Activated T-cell treated with anti-CD3 and anti-CD28 coated beads, Interleukin-2, amount 50 U/mL, for 1 hour (primary cell): Measurements from ENCODE around the gene MSANTD1.

Experiments used
- DNase-seq: peaks from one replicate; pipeline ENCODE4 v3.0.0-alpha.2; 2020

MSANTD1 gene

DNA sequence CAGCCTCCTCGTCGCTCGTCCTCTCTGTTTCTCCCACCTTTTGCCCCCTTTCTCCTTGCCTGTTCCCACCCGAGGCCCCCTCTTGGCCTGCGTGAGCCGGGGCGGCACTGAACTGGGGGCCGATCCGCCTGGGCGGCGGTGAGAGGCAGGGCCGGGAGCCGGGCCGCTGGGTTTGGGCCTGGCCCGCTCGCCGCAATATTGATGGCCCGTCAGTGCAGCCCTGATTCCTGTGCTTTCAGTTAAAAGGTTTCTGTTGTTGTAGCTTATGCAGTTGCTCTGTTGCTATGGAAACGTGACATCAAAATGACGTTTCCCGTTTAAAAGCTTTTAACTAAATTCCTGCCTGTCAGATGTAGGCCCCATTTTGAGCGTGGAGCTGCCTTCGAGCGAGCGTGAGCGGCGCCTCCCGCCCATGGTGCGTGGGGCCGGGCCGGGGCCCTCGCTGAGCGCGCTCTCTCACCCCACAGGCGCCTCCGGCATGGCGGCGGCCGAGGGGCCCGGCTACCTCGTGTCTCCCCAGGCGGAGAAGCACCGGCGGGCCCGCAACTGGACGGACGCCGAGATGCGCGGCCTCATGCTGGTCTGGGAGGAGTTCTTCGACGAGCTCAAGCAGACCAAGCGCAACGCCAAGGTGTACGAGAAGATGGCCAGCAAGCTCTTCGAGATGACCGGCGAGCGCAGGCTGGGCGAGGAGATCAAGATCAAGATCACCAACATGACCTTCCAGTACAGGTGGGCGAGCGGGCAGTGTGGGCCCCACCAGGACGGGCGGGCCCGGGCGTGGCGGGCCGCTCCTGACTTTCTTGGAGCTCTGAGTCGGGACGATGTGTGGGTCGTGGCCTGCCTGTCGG is at the start of gene MSANTD1:
TSS of gene MSANTD1 (plus strand) at position 349 of the 851 bp plus-strand sequence. CDS start at position 413, 64 bp downstream.
- no peak for DNase-seq

DNA sequence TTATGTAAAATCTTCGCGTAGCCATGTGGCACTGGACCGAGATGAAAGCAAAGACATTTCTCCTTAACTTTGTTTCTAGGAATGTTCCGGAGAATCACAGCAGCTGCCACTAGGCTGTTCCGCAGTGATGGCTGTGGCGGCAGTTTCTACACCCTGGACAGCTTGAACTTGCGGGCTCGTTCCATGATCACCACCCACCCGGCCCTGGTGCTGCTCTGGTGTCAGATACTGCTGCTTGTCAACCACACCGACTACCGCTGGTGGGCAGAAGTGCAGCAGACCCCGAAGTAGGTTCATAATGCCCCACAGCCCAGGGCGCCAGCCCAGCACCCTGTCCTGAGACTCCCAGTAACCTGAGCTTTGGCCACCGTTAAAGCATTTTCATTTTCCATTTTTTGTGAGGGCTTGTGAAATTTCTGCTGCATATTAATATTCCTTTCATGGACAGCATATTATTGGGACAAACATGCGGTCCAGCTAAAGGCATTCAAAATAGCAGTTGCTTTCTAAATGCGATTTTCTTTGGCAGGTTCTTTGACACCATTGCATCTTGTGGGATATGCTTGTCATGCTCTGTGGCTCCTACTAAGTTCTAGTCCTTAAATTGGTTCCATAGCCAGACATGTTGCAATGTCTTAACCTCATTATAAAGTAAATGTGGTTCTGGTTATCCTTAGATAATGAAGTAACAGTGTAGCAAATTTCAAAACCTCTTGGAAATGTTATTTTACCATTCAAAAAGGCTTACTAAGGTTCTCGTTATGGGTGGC is 49.1 kb upstream of the MSANTD1 start:
- DNase-seq = no peak

- DNase-seq = no peak
These were observed 48.4 kb upstream of the MSANTD1 start for GRCh38 chr4:3200423-3201090.

DNA sequence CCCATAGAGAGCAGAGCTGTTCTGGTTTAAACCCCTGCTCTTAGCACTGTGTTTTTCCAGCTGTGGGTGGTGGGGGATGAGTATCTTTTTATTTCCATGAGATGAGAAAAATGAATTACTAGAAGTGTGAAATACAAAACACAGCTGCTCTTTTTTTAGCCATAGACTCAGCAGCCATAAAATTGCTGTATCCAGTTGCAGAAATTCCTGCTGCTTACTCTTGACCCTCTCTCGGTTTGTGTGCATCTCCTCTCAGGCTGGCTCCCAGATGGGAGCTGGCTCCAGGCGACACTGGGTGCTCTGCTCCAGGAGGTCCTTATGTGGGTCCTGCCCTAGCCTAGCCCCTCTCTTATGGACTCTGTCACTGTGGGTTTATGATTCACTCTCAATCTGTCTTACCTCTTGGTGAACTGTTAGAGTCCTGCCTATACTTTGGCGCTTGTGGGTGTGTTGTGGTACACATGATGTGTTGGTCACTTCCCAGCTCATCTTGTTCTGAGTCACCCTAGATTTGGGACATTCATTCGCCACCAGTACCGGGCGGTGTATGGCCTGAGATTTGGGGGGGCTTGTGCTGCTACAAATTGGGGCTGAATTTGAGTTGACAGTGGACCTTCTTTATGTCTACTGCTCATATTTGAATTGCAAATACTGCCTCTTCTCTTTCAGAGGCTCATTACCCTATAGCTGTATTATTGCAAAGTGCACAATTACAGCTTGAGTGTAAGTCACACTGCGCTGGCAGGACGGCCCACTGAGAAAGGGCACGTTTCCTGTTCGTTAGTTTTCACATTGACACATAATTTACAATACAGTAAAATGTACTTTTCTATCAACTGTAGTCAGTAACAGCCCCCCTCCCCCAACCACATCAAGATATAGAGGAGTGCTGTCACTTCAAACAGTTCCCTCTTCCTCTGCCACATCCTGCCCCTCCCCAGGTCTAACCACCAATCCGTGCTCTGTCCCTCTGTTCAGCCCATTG is 46.9 kb upstream of the MSANTD1 start:
- peak; percentile 48 for DNase-seq

DNA sequence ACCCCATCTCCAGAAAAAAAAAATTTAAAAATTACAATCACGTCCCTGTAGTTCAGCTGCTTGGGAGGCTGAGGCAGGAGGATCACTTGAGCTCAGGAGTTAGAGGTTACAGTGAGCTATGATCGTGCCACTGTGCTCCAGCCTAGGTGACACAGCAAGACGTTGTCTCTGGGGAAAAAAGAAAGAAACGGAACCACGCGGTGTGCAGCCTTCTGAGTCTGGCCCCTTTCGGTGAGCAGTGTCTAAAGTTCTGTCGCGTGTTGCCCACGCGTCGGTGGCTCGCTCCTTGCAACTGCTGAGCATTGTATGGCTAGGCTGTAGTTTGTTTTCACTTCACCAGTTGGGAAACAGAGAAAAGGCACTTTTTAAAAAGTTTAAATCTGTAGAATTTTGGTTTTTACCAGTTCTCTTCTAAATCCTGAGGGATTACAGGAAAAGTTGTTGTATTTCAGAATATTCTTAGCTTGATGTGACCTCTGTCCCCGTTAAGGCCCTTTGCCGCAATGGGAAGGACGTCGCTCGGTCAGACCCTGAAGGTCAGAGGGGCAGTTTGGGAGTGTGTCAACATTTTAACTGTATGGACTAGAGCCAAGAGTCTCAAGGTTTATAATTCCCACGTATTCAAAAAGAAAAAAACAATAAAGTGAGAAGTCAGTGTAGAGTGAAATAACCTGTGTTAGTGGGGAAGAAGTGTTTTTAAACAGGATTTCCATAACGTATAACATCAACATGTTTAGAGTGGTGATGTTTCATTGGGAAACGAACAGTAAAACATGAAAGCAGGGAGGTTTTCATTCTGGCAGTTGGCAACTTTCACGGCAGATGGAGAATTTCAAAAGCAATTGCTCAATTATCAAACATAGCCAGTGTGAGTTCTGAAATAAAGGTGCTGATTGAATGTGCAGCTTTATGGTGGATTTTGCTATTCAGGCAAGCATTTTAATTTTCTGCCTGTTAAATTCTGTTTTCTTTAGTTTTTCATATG is 45.8 kb upstream of the MSANTD1 start:
- DNase-seq = peak; percentile 31

- no peak for DNase-seq
These were observed 45.0 kb upstream of the MSANTD1 start for GRCh38 chr4:3203971-3204431.

DNA sequence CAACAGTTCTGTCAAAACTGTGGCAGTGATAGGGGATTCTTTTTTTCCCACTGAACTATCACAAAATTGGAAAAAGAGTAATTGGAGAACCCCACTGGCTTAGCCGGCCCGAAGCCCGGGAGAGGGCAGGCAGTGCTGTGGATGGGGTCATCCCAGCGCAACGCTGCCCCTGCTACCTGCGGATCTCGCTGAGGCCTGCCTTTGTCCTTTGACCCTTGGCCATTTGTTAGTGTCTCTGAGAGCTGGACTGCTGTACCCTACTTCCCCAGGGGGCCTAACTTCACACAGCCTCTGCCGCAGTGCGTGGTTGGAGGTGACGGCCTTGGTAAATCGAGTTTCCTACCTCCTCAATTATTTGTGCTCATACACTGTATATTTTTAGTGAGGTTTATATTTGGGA is 43.0 kb upstream of the MSANTD1 start:
- DNase-seq = no peak

GRCh38 chr4:3206439-3207100 is 42.4 kb upstream of the MSANTD1 start:
- DNase-seq = no peak

GRCh38 chr4:3207531-3208037 is 41.4 kb upstream of the MSANTD1 start:
- no peak for DNase-seq

- DNase-seq = no peak
These were observed 40.1 kb upstream of the MSANTD1 start for GRCh38 chr4:3208826-3209225.

DNA sequence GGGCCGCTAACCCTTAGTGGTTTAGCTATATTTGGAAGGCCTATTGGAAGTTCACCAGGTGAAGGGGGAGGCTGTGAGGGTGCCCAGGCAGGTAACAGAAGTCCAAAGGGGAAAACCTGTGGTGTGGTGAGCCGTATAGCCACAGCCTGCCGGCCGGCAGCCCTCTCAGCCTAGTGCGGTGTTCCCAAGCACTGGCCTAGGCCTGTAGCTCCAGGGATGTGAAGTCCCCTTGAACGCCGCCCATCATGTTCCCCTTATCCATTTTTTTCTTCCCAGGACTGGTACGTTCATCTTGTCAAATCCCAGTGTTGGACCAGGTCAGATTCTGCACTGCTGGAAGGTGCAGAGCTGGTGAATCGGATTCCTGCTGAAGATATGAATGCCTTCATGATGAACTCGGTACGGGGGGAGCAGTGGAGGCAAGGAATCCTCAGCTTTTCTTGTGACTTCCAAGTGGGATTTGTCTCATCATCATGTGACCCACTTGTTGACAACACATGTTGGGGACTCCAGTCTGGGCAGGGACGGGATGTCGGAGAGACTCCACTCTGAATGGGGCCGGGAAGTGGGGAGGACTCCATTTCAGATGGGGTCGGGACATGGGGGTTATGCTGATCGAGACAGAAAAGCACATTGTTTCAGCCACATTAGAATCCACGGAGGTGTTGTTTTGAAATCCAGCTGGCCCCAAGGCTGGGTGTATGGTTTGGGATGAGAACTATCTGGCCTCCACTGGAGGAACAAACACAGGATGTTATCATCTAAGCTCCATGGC is 39.2 kb upstream of the MSANTD1 start:
- DNase-seq = no peak

- DNase-seq = no peak
These were observed 38.5 kb upstream of the MSANTD1 start for GRCh38 chr4:3210467-3210866.

- no peak for DNase-seq
These were observed 37.1 kb upstream of the MSANTD1 start for GRCh38 chr4:3211866-3212265.

DNA sequence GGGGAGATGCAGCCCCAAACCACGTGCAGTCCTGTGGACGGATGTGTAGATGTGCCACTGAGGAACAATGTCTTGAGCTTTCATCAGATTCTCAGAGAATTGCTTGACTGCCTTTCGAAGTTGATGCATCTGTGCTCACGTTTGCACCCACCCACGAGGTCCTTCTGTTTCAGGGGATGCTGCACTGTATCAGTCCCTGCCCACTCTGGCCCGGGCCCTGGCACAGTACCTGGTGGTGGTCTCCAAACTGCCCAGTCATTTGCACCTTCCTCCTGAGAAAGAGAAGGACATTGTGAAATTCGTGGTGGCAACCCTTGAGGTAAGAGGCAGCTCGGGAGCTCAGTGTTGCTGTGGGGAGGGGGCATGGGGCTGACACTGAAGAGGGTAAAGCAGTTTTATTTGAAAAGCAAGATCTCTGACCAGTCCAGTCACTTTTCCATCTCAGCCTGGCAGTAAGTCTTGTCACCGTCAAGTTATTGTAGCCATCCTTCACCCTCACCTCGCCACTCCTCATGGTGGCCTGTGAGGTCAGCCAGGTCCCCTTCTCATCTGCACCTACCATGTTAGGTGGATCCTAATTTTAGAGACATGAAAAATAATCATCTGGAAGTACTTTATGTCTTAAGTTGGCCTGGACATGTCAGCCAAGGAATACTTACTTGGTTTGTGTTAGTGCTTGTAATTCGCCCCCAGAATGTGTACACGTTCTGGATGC is 36.4 kb upstream of the MSANTD1 start:
- DNase-seq = no peak

- no peak for DNase-seq
These were observed 35.9 kb upstream of the MSANTD1 start for GRCh38 chr4:3213106-3213425.

GRCh38 chr4:3213661-3214250 is 35.2 kb upstream of the MSANTD1 start:
- DNase-seq = no peak

- DNase-seq = no peak
These were observed 33.7 kb upstream of the MSANTD1 start for GRCh38 chr4:3215256-3215655.

- DNase-seq = no peak
These were observed 33.2 kb upstream of the MSANTD1 start for GRCh38 chr4:3215733-3216132.
